Peyer's patch (tissue), 4 donors: Measurements from ENCODE around the gene WWOX.

Experiments used
- POLR2A ChIP-seq, 2 donors: fragments of 450-650 bp; IDR thresholded peaks; one replicate each; pipeline ENCODE4 v1.5.1; 2017; ENCODE audit warnings: antibody characterized with exemption in 2 of 2, mild to moderate bottlenecking in 2 of 2, moderate library complexity in 2 of 2
- TF ChIP-seq, protein P1 (sequence below), 6 experiments: fragments of 450-650 bp in 4 of 6; fragments of 200-600 bp in 2 of 6; sonication (generic) in 1 of 6; IDR thresholded peaks; one replicate each; pipeline ENCODE4 v1.5.1; 2017 to 2019; ENCODE audit warnings: antibody characterized with exemption in 6 of 6, mild to moderate bottlenecking in 3 of 6, moderate library complexity in 1 of 6

DNA sequence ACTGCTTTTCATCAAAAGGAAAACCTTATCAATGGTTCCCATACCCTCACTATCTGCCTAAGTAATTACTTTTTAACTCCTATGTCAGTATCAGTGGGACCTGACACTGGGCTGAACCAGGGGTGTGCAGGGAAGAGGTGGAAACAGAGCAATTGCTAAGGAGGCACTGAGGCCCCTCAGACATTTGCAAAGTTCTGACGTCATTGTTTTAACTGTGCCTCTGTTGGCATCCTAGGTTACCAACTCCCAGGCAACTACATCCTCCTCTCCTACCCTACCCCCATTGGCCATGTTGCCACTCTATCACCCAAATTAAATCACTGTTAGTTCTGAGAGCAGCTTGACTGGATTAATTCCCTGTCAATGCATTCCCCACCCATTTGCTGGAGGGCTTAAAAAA lies 8.0 kb upstream of the WWOX start:
- TF ChIP-seq POLR2A (IDR thresholded peaks at IDR 0.05), result no peak
- TF ChIP-seq, protein P1, sequence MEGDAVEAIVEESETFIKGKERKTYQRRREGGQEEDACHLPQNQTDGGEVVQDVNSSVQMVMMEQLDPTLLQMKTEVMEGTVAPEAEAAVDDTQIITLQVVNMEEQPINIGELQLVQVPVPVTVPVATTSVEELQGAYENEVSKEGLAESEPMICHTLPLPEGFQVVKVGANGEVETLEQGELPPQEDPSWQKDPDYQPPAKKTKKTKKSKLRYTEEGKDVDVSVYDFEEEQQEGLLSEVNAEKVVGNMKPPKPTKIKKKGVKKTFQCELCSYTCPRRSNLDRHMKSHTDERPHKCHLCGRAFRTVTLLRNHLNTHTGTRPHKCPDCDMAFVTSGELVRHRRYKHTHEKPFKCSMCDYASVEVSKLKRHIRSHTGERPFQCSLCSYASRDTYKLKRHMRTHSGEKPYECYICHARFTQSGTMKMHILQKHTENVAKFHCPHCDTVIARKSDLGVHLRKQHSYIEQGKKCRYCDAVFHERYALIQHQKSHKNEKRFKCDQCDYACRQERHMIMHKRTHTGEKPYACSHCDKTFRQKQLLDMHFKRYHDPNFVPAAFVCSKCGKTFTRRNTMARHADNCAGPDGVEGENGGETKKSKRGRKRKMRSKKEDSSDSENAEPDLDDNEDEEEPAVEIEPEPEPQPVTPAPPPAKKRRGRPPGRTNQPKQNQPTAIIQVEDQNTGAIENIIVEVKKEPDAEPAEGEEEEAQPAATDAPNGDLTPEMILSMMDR (IDR thresholded peaks at IDR 0.05), result no peak
